Mesenchymal stem cell (in vitro differentiated cells and primary cell): ENCODE results near the gene LY6G5C. TPM values are rescaled to one million over a fixed set of nuclear protein-coding genes. Genes with fewer than 3 reads are reported as not detected.

Source experiments
- DNase-seq: peaks from one replicate; pipeline ENCODE4 v3.0.0-alpha.2; 2013
- H2AFZ ChIP-seq: one replicate; pipeline ENCODE4 v1.6.1; 2013; ENCODE audit warnings: low read depth, mild to moderate bottlenecking, control low read depth, inconsistent platforms, low read length, moderate library complexity
- H2AK5ac ChIP-seq: 2 replicates; pipeline ENCODE4 v1.6.1; 2013; ENCODE audit warnings: low read length, moderate library complexity, mild to moderate bottlenecking, inconsistent platforms; ENCODE audit not compliant: severe bottlenecking
- H2BK120ac ChIP-seq: one replicate; pipeline ENCODE4 v1.6.1; 2013; ENCODE audit warnings: low read depth, mild to moderate bottlenecking, inconsistent platforms, low read length, moderate library complexity
- H2BK12ac ChIP-seq, 2 experiments: one replicate each; pipeline ENCODE4 v1.6.1; 2013; ENCODE audit warnings: inconsistent platforms in 2 of 2, low read length in 2 of 2, mild to moderate bottlenecking in 2 of 2, moderate library complexity in 2 of 2, control low read depth in 1 of 2
- H2BK15ac ChIP-seq: one replicate; pipeline ENCODE4 v1.6.1; 2013; ENCODE audit warnings: mild to moderate bottlenecking, low read depth, inconsistent platforms; ENCODE audit not compliant: poor library complexity, severe bottlenecking
- H2BK5ac ChIP-seq: 2 replicates; pipeline ENCODE4 v1.6.1; 2013; ENCODE audit warnings: low read depth, mild to moderate bottlenecking, low read length, control low read depth, inconsistent platforms; ENCODE audit not compliant: poor library complexity, severe bottlenecking
- H3K14ac ChIP-seq, 2 experiments: one replicate each; pipeline ENCODE4 v1.6.1; 2013; ENCODE audit warnings: inconsistent platforms in 2 of 2, low read length in 2 of 2, control low read depth in 1 of 2, mild to moderate bottlenecking in 1 of 2, moderate library complexity in 1 of 2
- H3K18ac ChIP-seq, 2 experiments: one replicate each; pipeline ENCODE4 v1.6.1; 2013; ENCODE audit warnings: inconsistent platforms in 2 of 2, low read length in 2 of 2, control low read depth in 1 of 2, low read depth in 1 of 2, mild to moderate bottlenecking in 1 of 2
- H3K23ac ChIP-seq, 2 experiments: one replicate each; pipeline ENCODE4 v1.6.1; 2013; ENCODE audit warnings: inconsistent platforms in 2 of 2, low read length in 2 of 2, mild to moderate bottlenecking in 2 of 2, moderate library complexity in 2 of 2, control low read depth in 1 of 2
- H3K27ac ChIP-seq: 2 replicates; pipeline ENCODE4 v1.5.1; 2013; ENCODE audit warnings: mild to moderate bottlenecking, moderate library complexity, low read length, control low read depth, inconsistent platforms; ENCODE audit not compliant: poor library complexity, severe bottlenecking
- H3K27me3 ChIP-seq, 2 experiments: 2 replicates each; pipeline versions ENCODE4 v1.6.1 to v1.7.0; 2013; ENCODE audit warnings: low read length in 2 of 2, mild to moderate bottlenecking in 2 of 2, moderate library complexity in 2 of 2, control low read depth in 1 of 2, inconsistent platforms in 1 of 2; ENCODE audit not compliant: control insufficient read depth in 1 of 2, insufficient read depth in 1 of 2
- H3K36me3 ChIP-seq, 2 experiments: 2 replicates each; pipeline versions ENCODE4 v1.6.1 to v1.7.0; 2013; ENCODE audit warnings: low read length in 2 of 2, control low read depth in 1 of 2, inconsistent platforms in 1 of 2, low read depth in 1 of 2, mild to moderate bottlenecking in 1 of 2; ENCODE audit not compliant: insufficient read depth in 2 of 2, control insufficient read depth in 1 of 2
- H3K4ac ChIP-seq, 2 experiments: one replicate each; pipeline ENCODE4 v1.6.1; 2013; ENCODE audit warnings: inconsistent platforms in 2 of 2, low read length in 2 of 2, mild to moderate bottlenecking in 2 of 2, moderate library complexity in 2 of 2, control low read depth in 1 of 2, low read depth in 1 of 2
- H3K4me1 ChIP-seq: 2 replicates; pipeline ENCODE4 v1.6.1; 2013; ENCODE audit warnings: low read depth, low read length, control low read depth; ENCODE audit not compliant: control insufficient read depth, insufficient read depth
- H3K4me2 ChIP-seq: 2 replicates; pipeline ENCODE4 v1.6.1; 2013; ENCODE audit warnings: low read length, mild to moderate bottlenecking, inconsistent platforms; ENCODE audit not compliant: poor library complexity, severe bottlenecking
- H3K4me3 ChIP-seq, 2 experiments: 2 replicates each; pipeline versions ENCODE4 v1.5.1 to v1.7.0; 2013; ENCODE audit warnings: low read length in 2 of 2, mild to moderate bottlenecking in 2 of 2, control low read depth in 1 of 2, low read depth in 1 of 2; ENCODE audit not compliant: insufficient read depth in 1 of 2
- H3K79me1 ChIP-seq: replicated peaks from 2 replicates; pipeline ENCODE4 v1.6.1; 2013; ENCODE audit warnings: mild to moderate bottlenecking, control low read depth, low read length, inconsistent platforms; ENCODE audit not compliant: poor library complexity, severe bottlenecking
- H3K9ac ChIP-seq: 2 replicates; pipeline ENCODE4 v1.7.0; 2013; ENCODE audit warnings: mild to moderate bottlenecking, low read length, moderate library complexity
- H3K9me3 ChIP-seq: 2 replicates; pipeline ENCODE4 v1.7.0; 2013; ENCODE audit warnings: mild to moderate bottlenecking, low read length; ENCODE audit not compliant: control insufficient read depth
- H4K8ac ChIP-seq: one replicate; pipeline ENCODE4 v1.6.1; 2013; ENCODE audit warnings: inconsistent platforms, mild to moderate bottlenecking, low read length, moderate library complexity
- H4K91ac ChIP-seq: one replicate; pipeline ENCODE4 v1.6.1; 2013; ENCODE audit warnings: mild to moderate bottlenecking, low read length, inconsistent platforms
- WGBS: methylation state at CpG from one replicate; pipeline ENCODE4 v1.1.7; 2013; ENCODE audit warnings: mixed read lengths; 5-methylcytosine and 5-hydroxymethylcytosine counted together
- polyA plus RNA-seq, 2 experiments: library from polyadenylated mRNA; stranded (reverse); fragments of 200-250 nt; gene quantifications; one replicate each; pipeline ENCODE4 v1.2.3, GENCODE V29; 2013

Gene LY6G5C, protein sequence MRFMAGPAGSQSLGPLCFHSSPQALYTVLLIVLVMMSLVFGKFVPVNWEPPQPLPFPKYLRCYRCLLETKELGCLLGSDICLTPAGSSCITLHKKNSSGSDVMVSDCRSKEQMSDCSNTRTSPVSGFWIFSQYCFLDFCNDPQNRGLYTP
- 2.9 TPM for polyA plus RNA-seq (2013, experiment 1 of 2)
- polyA plus RNA-seq (2013, experiment 2 of 2), result 2.6 TPM

DNA sequence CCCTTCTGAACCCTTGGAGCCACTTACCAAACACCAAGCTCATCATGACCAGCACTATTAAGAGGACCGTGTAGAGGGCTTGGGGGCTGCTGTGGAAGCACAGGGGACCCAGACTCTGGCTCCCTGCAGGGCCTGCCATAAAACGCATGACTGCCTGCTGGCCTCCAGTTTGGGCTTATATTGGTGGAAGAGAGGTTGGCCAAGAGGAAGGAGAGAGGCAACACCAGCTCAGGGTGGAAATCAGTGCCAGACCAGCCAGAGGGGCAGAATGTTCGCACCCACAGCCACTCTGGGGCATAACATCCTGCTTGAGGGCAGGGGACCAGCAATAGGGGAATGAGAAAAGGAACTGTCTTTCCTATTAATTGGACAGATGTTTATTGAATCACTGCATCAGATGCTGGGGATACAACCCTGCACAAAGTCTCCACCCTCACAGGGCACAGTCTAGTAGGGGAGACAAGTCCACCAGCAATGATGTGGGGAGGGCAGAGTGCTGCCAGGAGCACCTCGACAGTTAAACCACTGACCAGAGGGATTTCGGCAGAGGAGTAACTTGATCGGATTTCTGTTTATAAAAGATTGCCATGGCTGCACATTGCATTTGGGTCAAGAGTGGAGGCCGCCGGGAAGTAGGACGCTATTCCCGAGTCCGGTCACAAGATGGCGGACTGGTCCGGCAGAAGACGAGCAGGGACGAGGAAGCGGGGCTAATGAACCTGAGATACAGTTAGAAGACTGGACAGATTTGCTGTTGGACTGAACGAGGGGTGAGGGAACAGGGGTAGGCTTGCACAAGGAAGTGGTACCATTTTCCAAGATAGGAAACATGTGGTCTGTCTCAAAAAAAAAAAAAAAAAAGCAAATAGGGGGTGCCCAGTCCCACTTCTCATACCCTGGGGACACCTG, at the start of gene LY6G5C:
Gene LY6G5C, minus strand, starts transcription at position 842 of the 909 bp plus-strand sequence. Its CDS starts 694 bp downstream, at position 148.
- no peaks in the 10 kb centered on the region for H3K79me1 ChIP-seq
- peak within 1 kb of the TSS; percentile 50 to 70 for H3K18ac ChIP-seq
- no peak within 1 kb of the TSS for H2BK5ac ChIP-seq
- peak within 1 kb of the TSS; percentile 48 to 75 for H3K4me3 ChIP-seq
- H3K4ac ChIP-seq, result peak within 1 kb of the TSS in 1 of 2 experiments; percentile 6
- no peak within 1 kb of the TSS for H4K91ac ChIP-seq
- peak within 1 kb of the TSS; percentile 55 for H2BK15ac ChIP-seq
- peak within 1 kb of the TSS in 1 of 2 experiments; percentile 38 for H2BK12ac ChIP-seq
- H3K9ac ChIP-seq, result peak within 1 kb of the TSS; percentile 81
- DNase-seq, result peak; percentile 90
- no peak within 1 kb of the TSS for H3K23ac ChIP-seq
- H3K4me1 ChIP-seq, result peaks cover 12% of the 10 kb centered on the region
- H2BK120ac ChIP-seq, result peak within 1 kb of the TSS; percentile 12
- peak within 1 kb of the TSS; percentile 66 for H2AFZ ChIP-seq
- H3K27me3 ChIP-seq, result no peaks in the 10 kb centered on the region
- H4K8ac ChIP-seq, result peak within 1 kb of the TSS; percentile 78
- H3K14ac ChIP-seq, result peak within 1 kb of the TSS in 1 of 2 experiments; percentile 6
- peak within 1 kb of the TSS; percentile 53 for H3K27ac ChIP-seq
- WGBS, result 14% methylated on average over 17 of the region's 17 CpGs
- no peak within 1 kb of the TSS for H2AK5ac ChIP-seq
- H3K9me3 ChIP-seq, result no peaks in the 10 kb centered on the region
- peak within 1 kb of the TSS; percentile 71 for H3K4me2 ChIP-seq
- peaks cover 14% of the 10 kb centered on the region in 2 experiments for H3K36me3 ChIP-seq

DNA sequence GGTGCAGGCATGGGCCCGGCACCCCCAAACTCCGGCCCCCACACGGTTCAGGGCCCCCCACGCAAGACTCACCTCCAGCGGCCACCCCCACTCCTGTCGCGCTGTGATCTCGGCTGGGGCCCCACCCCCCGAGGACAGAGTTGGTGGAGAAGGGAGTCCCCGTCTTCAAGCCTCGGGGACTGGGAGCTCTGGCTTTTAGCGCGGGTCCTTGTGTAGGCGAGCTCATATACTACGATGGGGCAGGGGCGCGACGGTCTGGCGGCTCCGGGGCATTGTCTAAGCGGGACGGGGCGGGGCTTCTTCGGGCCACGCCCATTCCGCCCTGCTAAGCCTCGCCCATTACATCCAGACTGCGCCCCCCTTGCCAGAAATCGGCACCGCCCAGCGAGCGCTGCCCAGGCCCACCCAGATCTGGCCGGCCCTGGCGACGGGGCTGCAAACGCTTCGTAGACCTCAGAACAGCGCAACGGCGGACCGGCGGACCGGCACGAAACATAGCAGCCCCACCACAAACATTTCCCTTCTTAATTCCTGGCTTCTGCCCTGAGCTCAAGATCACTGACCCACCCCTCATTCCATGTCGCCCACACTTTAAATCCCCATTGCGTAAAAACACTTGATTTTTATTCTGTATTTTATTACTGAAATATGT, 49.2 kb upstream of the LY6G5C start:
- no peak overlapping the region for H2BK12ac ChIP-seq
- H2BK120ac ChIP-seq, result peak overlapping the region; percentile 82
- H3K36me3 ChIP-seq, result peaks cover 57 to 67% of the 10 kb centered on the region in 2 experiments
- peaks cover 22% of the 10 kb centered on the region for H3K4me1 ChIP-seq
- peak overlapping the region; percentile 89 for H4K91ac ChIP-seq
- H2AK5ac ChIP-seq, result no peak overlapping the region
- peak overlapping the region; percentile 66 to 80 for H3K4ac ChIP-seq
- H3K14ac ChIP-seq, result peak overlapping the region in 1 of 2 experiments; percentile 56
- peak overlapping the region; percentile 87 for H2BK15ac ChIP-seq
- H3K9ac ChIP-seq, result peak overlapping the region; percentile 98
- peak overlapping the region; percentile 96 for H4K8ac ChIP-seq
- H3K4me3 ChIP-seq, result peak overlapping the region; percentile 74 to 93
- H2BK5ac ChIP-seq, result no peak overlapping the region
- peak overlapping the region; percentile 82 for H3K4me2 ChIP-seq
- H3K9me3 ChIP-seq, result no peaks in the 10 kb centered on the region
- H3K27me3 ChIP-seq, result no peaks in the 10 kb centered on the region
- peak overlapping the region; percentile 85 to 89 for H3K18ac ChIP-seq
- peak overlapping the region; percentile 67 for H3K27ac ChIP-seq
- DNase-seq, result peak; percentile 92
- H2AFZ ChIP-seq, result no peak overlapping the region
- under 1% methylated on average over 31 of the region's 46 CpGs for WGBS
- H3K23ac ChIP-seq, result no peak overlapping the region
- H3K79me1 ChIP-seq, result peaks cover 19% of the 10 kb centered on the region

DNA sequence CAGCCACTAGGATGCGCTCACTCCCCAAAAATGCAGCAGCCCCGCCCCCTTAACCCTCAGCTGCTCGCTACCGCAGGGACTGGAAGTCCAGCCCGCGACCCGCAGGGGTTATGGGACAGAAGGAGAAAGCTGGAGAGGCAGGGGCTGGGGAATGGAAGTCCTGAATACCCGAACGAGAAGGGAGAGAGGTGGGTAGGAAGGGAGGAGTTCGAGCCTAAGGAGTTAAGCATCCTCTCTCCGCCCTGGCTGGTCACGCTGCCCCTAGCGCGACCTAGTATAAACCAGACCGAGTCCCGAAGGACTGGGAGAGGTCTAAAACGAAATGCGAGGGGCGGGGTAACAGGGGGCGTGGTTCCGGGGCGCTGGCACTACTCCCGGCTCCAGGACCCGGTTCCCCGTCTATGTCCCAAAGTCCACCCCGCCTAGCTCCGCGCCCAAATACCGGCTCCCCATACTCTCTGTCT, 48.7 kb upstream of the LY6G5C start:
- Histone ChIP-seq H2AK5ac (no peak overlapping the region), H2AFZ (no peak overlapping the region), H3K9me3 (no peaks in the 10 kb centered on the region), H3K27ac (peak overlapping the region; percentile 67), H2BK5ac (peak overlapping the region; percentile 15), H3K79me1 (peaks cover 19% of the 10 kb centered on the region), H3K4ac (peak overlapping the region; percentile 66 to 80), H4K8ac (peak overlapping the region; percentile 96), H4K91ac (peak overlapping the region; percentile 89), H2BK12ac (no peak overlapping the region), H3K9ac (peak overlapping the region; percentile 98), H3K4me2 (peak overlapping the region; percentile 82), H3K14ac (peak overlapping the region in 1 of 2 experiments; percentile 56), H2BK15ac (peak overlapping the region; percentile 87), H3K36me3 (peaks cover 62 to 67% of the 10 kb centered on the region in 2 experiments), H3K4me1 (peaks cover 22% of the 10 kb centered on the region), H3K18ac (peak overlapping the region; percentile 85 to 89), H3K27me3 (no peaks in the 10 kb centered on the region), H2BK120ac (peak overlapping the region; percentile 82), H3K23ac (no peak overlapping the region), H3K4me3 (peak overlapping the region; percentile 74 to 93)
- peak; percentile 95 for DNase-seq
- WGBS, result 0% methylated on average over 8 of the region's 29 CpGs
